Measurements from ENCODE around the gene BCAR1.
"Not testable (repeated sequence)": the region's sequence is repeated elsewhere in the genome, so short reads cannot be mapped to it uniquely, and the experiment has no call there.

The BCAR1 gene

DNA sequence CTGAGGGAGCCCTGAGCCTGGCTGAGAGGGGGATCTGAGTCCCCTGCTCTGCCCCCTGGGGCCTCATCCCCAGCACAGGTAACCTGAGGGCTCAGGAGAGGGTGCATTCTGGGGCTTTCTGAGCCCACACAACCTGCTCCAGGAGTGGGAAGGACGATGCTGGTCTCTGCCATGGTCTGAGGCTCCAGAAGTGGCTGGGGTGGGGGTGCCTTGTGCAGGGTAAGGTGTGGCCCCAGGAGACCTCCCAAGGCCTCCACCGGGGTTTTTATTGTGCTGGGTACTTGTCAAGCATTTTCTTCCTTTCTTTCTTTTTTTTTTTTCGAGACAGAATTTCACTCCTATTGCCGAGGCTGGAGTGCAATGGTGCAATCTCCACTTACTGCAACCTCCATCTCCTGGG lies 32.3 kb downstream of the BCAR1 start:
- DNase-seq = no peak

- DNase-seq = peak; percentile 34
These were observed 33.0 kb downstream of the BCAR1 start, which contains the start of gene CTRB1 for GRCh38 chr16:75218256-75219076. TSS of gene CTRB1 (plus strand) at chr16:75218988. CDS start at chr16:75219008, 20 bp downstream.

DNA sequence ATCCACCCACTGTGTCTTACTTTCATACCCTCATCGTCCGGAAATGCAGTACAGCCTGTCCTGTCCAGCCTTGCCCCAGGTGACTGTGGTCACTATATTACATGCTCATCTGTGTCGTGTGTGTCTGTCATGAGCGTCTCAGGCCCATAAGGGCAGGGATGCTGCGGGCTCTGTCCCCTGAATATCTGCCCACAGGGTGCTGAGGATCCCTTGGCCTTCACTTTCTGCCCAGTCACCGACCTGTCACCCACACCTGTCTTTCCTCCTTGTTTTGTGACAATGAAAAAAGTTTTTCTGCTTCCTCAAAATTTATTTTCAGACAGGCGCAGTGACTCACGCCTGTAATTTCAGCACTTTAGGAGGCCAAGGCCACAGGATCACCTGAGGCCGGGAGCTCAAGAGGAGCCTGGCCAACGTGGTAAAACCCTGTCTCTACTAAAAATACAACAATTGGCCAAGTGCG lies 34.0 kb downstream of the BCAR1 start:
- DNase-seq = no peak

GRCh38 chr16:75216576-75216975 lies 34.8 kb downstream of the BCAR1 start:
- DNase-seq = no peak

- no peak for DNase-seq
These were observed 35.3 kb downstream of the BCAR1 start for GRCh38 chr16:75216127-75216526.

DNA sequence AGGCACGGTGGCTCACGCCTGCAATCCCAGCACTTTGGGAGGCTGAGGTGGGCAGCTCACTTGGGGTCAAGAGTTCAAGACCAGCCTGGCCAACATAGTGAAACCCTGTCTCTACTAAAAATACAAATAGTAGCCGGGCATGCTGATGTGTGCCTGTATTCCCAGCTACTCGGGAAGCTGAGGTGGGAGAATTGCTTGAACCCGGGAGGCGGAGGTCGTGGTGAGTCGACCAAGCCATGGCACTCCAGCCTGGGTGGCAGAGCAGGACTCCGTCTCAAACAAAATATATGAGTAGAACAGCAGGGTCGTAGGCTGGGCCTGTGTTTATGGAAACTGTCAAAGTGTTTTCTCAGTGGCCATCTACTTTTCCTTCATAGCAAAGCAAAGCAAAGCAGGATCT lies 40.1 kb downstream of the BCAR1 start:
- not testable (repeated sequence) for DNase-seq

DNA sequence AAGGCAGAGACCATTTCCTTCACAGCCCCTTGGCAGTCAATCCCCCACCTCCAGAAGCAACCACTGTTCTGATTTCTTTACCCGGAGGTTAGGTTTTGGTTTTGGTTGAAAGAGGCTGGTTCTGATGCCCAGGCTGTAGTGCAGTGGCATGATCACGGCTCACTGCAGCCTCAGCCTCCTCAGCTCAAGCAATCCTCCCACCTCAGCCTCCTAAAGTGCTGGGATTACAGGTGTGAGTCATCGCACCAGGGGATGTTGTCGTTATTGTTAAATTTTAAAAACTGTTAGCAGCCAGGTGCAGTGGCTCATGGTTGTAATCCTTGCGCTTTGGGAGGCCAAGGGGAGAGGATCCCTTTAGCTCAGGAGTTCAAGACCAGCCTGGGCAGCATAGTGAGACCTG lies 41.5 kb downstream of the BCAR1 start:
- no peak for DNase-seq

GRCh38 chr16:75209514-75209913 lies 41.9 kb downstream of the BCAR1 start:
- not testable (repeated sequence) for DNase-seq

DNA sequence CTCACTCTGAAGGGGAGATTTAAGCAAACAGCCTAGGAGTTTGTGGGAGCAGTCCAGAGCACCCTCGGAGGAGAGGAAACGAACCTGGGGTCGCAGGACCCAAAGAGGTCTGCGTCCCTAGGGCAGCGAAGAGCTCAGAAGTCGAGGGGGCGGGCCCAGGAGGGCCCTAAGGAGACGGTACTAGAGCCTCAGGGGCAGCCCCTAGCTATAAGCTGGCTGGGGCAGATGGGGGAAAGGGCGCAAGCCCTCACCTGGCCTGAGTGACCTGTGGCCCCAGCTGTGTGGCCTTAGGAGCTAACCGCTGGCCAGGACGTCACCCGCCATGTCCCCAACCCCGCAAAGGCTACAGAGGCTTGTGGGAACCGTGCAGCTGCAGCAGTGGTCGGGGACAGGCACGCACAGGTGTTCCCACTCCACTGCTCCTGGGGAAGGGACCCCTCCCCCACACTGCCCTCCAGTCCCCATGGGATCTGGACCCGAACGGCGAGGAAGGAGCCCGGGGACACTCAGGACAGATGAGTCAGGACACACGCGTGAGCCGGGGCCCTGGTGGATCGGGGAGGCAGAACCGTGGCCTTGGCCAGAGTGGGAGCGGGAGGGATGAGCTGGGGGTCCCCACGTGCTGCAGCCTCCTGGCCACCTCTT lies 42.4 kb downstream of the BCAR1 start:
- DNase-seq = no peak

GRCh38 chr16:75208242-75208825 lies 43.1 kb downstream of the BCAR1 start:
- DNase-seq = no peak

- DNase-seq = no peak
These were observed 43.6 kb downstream of the BCAR1 start for GRCh38 chr16:75207831-75208230.

DNA sequence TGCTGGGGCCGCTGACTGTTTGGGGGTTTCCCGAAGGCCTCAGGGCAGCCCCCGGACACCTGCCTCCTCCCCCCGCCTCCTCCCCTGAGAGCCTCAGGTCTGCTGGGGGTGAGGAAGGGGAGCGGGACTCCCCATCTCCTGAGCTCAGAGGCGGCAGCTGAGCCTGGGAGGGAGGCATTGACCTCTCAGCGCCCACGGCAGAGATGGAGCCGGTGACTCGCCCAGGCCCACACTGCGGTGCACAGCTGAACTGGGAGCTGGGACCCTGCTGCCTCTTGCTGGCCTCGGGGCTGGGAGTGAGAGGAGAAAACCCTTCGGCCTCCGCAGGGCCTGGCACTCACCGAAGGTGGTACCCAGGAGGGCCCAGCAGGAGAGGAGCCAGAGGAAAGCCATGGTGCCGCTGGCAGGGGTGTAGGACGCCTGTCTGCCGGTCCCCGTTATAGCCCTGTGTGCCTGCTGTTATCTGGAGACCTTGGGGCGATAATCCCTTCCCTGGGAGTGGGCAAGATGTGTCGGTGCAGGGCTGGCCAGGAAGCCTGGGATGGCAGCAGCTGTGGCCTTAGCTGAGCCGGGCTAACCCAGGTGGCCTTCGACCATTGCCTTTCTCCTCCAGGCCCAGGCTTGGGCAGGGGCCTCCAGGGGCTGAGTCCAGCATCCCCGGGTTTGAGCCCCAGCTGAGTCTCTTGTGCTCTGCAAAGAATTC lies 44.5 kb downstream of the BCAR1 start, which contains the start of gene CTRB2:
Gene CTRB2, minus strand, starts transcription at position 413 of the 703 bp plus-strand sequence. Its CDS starts 20 bp downstream, at position 393.
- DNase-seq = no peak

DNA sequence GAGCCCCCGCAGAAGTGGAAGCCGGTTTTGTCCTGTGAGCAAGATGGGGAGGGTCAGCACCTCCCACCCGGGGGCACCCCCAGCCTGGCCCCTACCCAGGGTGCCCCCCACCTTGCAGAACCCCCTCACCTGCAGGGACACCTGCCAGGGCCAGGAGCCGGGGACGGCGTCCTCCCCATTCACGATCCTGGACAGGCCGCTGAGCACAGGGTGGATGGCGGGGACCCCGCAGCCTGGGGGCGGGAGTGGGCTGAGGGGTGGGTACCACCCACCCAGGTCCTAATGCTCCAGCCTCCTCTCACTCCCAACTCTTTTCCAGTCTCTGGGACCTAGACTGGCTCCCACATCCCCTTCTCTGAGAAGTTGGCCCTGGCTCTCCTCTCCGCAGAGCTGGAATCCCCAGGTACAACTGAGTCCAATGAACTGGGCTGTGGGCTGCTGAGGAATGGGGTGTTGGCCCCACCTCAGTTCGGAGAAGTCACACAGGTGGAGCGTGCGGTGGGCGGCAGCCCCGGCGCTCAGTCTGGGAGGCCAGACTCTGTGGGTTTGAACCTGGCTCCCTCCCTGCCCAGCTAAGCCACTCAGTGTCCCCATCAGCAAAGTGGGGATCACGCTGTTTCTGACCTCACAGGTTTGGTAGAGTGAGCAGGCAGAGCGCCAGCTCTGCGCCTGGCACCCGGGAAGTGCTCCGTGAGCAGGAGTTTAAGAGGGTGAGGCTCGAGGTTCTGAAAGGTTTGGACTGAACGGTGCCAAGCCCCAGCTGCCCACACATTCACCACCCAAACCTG lies 45.3 kb downstream of the BCAR1 start:
- DNase-seq = not testable (repeated sequence)

GRCh38 chr16:75205438-75205837 lies 46.0 kb downstream of the BCAR1 start:
- not testable (repeated sequence) for DNase-seq

DNA sequence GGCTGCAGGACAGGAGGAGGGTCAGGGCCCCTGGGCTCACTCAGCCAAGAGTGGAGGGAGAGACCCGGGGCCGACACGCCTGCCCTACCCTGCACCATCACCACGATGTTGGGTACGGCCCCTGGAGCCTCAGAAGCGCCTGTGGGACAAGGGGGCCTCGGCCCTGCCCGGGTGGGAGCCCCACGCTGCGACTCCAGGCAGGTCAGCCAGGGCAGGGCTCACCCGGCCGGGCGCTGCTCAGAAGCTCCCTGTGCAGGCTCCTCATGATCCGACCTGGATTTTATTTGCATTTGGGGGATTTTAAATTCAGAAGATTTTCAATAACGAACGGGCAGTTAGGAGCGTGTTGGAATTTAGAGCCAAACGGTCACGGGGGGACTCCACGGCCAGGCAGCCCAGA lies 46.5 kb downstream of the BCAR1 start:
- not testable (repeated sequence) for DNase-seq

GRCh38 chr16:75204410-75204758 lies 47.0 kb downstream of the BCAR1 start:
- DNase-seq = no peak

GRCh38 chr16:75203667-75204409 lies 47.6 kb downstream of the BCAR1 start:
- no peak for DNase-seq

- DNase-seq = no peak
These were observed 48.3 kb downstream of the BCAR1 start for GRCh38 chr16:75203096-75203495.

- no peak for DNase-seq
These were observed 49.3 kb downstream of the BCAR1 start for GRCh38 chr16:75202069-75202590.

- no peak for DNase-seq
These were observed 53.3 kb downstream of the BCAR1 start for GRCh38 chr16:75198135-75198600.

DNA sequence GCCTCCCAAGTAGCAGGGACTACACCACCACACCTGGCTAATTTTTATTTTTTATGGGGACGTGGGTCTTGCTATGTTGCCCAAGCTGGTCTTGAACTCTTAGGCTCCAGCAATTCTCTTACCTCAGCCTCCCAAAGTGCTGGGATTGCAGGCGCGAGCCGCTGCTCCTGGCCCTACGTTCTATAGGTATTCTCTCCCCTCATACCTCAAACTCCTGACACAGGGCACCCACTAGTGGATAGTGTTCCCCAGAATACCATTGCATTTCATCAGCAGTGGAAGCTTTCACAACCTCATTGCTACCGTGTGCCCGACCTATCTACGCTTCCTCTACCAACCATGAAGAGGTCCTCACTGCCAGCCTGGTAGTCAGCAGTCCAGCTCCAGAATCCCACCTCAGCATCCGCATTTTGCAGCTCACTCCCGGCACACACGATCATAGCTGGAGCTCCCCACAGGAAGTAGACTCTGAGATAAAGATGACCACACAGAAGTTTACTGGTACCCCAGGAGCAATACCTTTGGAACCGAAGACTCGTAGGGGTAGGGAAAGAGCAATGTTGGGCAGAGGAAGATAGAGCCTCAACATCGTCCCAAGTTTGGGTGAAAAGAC lies 53.8 kb downstream of the BCAR1 start:
- no peak for DNase-seq

Measured in stimulated activated CD8-positive, alpha-beta memory T cell treated with anti-CD3 and anti-CD28 coated beads, Interleukin-4, amount 100 ng/mL, for 48 hours (primary cell).